Thyroid gland (tissue), 4 donors: ENCODE measurements around the gene C1orf159. TPM values are rescaled to one million over a fixed set of nuclear protein-coding genes. Genes with fewer than 3 reads are reported as not detected.
"Not testable (repeated sequence)": the region's sequence is repeated elsewhere in the genome, so short reads cannot be mapped to it uniquely, and the experiment has no call there.

Experiments used
- DNase-seq, 2 donors: peaks; one replicate each; pipeline ENCODE4 v3.0.0-alpha.2; 2019
- H3K27ac ChIP-seq, 3 donors: fragments of 200-600 bp; sonication (generic); 1 replicate in 2 of 3; 2 replicates in 1 of 3; pipeline ENCODE4 v1.5.1; 2016 to 2019; ENCODE audit warnings: mild to moderate bottlenecking in 1 of 3, moderate library complexity in 1 of 3
- H3K27me3 ChIP-seq: fragments of 200-600 bp; sonication (generic); one replicate; pipeline ENCODE4 v1.5.1; 2019
- H3K36me3 ChIP-seq, 2 donors: fragments of 200-600 bp; sonication (generic); one replicate each; pipeline ENCODE4 v1.5.1; 2016 to 2019
- H3K4me1 ChIP-seq, 2 donors: fragments of 200-600 bp; sonication (generic); one replicate each; pipeline ENCODE4 v1.5.1; 2017 to 2019
- H3K4me3 ChIP-seq, 3 donors: fragments of 200-600 bp; sonication (generic); replicated peaks in 1 of 3; 1 replicate in 2 of 3; 2 replicates in 1 of 3; pipeline ENCODE4 v1.5.1; 2016; ENCODE audit warnings: mild to moderate bottlenecking in 1 of 3
- H3K9me3 ChIP-seq: fragments of 200-600 bp; sonication (generic); one replicate; pipeline ENCODE4 v1.5.1; 2017
- POLR2A ChIP-seq, 2 donors: fragments of 450-650 bp; IDR thresholded peaks; one replicate each; pipeline ENCODE4 v1.6.1; 2017; ENCODE audit warnings: antibody characterized with exemption in 2 of 2, mild to moderate bottlenecking in 2 of 2, moderate library complexity in 1 of 2
- WGBS, 2 donors: methylation state at CpG; one replicate each; pipeline ENCODE4 v1.1.5; 2017; 5-methylcytosine and 5-hydroxymethylcytosine counted together
- intact Hi-C: fragments of 100-400 bp; cut with DNase I; formaldehyde crosslinking; loops from one replicate; pipeline ENCODE4 v1.15.1; 2023
- total RNA-seq, 4 donors: library from RNA; depleted of rRNA; stranded (reverse); fragments of >200 nt; gene quantifications; one replicate each; pipeline ENCODE4 v1.2.3, GENCODE V29; 2016
- TF ChIP-seq, protein P1 (sequence below), 6 experiments: fragments of 200-600 bp in 3 of 6; fragments of 450-650 bp in 3 of 6; sonication (generic) in 3 of 6; IDR thresholded peaks; one replicate each; pipeline ENCODE4 v1.5.1; 2016 to 2019; ENCODE audit warnings: antibody characterized with exemption in 6 of 6, mild to moderate bottlenecking in 2 of 6, inconsistent platforms in 1 of 6, moderate library complexity in 1 of 6

Gene C1orf159
- total RNA-seq, 4 donors from 2014 or later: 10.3 to 27.6 (median 19.6) TPM

DNA sequence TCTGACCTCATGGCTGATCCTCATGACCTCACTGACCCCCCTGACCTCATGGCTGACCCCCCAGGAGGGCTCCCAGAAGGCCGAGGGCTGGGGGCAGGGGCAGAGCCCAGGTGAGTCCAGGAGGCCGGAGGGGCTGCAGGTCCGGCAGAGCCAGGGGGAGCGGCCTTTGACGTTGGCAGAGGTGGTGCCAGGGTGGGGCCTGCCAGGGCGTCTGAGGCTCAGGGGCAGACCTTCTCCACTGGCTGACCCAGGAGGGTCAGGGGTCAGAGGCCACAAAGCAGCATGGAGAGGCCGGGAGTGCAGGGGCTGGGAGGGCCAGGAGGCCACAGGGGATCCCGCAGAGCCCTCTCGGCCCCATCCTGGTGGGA, 29.6 kb upstream of the C1orf159 start:
- no peaks in the 10 kb centered on the region for H3K27me3 ChIP-seq
- H3K36me3 ChIP-seq: no peaks in the 10 kb centered on the region
- WGBS, 2 donors: 90 to 92% methylated on average over 2 to 9 of the region's 9 CpGs
- no peaks in the 10 kb centered on the region for H3K4me1 ChIP-seq
- no peak for DNase-seq
- H3K27ac ChIP-seq: no peak overlapping the region
- H3K9me3 ChIP-seq: no peaks in the 10 kb centered on the region
- TF ChIP-seq POLR2A (IDR thresholded peaks at IDR 0.05): no peak
- H3K4me3 ChIP-seq: no peak overlapping the region
- intact Hi-C loops: no loop called here

DNA sequence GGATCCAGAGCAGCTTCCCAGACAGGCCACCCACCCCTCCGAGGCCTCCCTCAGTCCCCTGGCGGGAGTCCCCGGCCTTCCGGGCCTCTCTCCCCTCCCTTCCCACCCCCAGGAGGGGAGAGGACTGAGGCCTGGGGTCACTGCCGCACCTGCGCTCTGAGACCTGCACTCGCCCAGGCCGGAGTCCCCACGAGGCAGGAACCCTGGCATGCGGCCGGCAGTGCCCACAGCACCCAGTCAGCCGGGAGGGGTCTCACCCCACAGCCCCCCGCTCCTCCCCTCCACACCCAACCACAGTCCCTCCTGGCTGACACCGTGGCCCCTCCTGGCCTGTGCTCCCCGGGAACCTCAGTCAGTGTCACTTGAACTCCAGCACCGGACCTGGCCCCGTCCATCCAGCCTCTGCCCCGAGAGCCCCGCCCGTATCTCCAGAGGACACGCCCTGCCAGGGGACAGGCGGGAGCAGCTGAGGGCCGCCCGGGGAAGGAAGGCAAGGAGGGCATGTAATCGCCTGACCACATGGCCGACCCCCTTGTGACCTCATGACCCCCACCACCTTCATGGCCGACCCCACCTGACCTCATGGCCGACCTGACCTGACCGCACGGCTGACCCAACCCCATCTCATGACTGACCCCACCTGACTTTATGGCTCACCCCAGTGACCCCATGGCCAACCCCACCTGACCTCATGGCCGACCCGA, 29.1 kb upstream of the C1orf159 start:
- intact Hi-C loops: no loop called here
- TF ChIP-seq POLR2A (IDR thresholded peaks at IDR 0.05): no peak
- TF ChIP-seq, protein P1, sequence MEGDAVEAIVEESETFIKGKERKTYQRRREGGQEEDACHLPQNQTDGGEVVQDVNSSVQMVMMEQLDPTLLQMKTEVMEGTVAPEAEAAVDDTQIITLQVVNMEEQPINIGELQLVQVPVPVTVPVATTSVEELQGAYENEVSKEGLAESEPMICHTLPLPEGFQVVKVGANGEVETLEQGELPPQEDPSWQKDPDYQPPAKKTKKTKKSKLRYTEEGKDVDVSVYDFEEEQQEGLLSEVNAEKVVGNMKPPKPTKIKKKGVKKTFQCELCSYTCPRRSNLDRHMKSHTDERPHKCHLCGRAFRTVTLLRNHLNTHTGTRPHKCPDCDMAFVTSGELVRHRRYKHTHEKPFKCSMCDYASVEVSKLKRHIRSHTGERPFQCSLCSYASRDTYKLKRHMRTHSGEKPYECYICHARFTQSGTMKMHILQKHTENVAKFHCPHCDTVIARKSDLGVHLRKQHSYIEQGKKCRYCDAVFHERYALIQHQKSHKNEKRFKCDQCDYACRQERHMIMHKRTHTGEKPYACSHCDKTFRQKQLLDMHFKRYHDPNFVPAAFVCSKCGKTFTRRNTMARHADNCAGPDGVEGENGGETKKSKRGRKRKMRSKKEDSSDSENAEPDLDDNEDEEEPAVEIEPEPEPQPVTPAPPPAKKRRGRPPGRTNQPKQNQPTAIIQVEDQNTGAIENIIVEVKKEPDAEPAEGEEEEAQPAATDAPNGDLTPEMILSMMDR (IDR thresholded peaks at IDR 0.05): no peak
- H3K27me3 ChIP-seq: no peaks in the 10 kb centered on the region
- H3K36me3 ChIP-seq: no peaks in the 10 kb centered on the region
- no peak overlapping the region for H3K4me3 ChIP-seq
- WGBS, 2 donors: 90 to 91% methylated on average over 11 to 18 of the region's 32 CpGs
- no peaks in the 10 kb centered on the region for H3K4me1 ChIP-seq
- no peak overlapping the region for H3K27ac ChIP-seq
- H3K9me3 ChIP-seq: no peaks in the 10 kb centered on the region
- no peak for DNase-seq

GRCh38 chr1:1144122-1144842, 28.4 kb upstream of the C1orf159 start:
- H3K4me3 ChIP-seq: no peak overlapping the region
- no peaks in the 10 kb centered on the region for H3K36me3 ChIP-seq
- H3K27ac ChIP-seq: no peak overlapping the region
- TF ChIP-seq, protein P1 (IDR thresholded peaks at IDR 0.05): no peak
- no peak for TF ChIP-seq POLR2A (IDR thresholded peaks at IDR 0.05)
- H3K4me1 ChIP-seq: no peaks in the 10 kb centered on the region
- DNase-seq: no peak
- no peaks in the 10 kb centered on the region for H3K27me3 ChIP-seq
- WGBS, 2 donors: 54 to 56% methylated on average over 23 to 32 of the region's 42 CpGs
- intact Hi-C loops: no loop called here
- no peaks in the 10 kb centered on the region for H3K9me3 ChIP-seq

DNA sequence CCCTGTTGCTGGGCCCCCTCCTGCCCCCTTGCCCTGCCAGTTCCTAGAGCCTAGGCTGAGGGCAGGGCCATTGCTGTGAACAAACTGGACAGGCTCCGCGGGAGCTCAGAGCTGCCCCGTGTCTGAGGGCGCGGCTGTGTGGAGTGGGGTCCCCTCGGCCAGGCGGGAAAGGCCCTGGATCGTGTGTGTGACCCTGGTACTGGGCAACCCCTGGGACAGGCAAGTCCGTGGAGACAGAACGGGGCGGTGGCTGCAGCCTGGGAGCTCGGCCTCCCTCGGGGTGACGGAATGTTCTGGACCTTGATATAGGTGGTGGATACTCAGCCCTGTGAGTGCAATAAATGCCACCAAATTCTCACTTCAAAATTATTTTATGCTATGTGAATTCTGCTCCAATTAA, 27.7 kb upstream of the C1orf159 start:
- no peak for DNase-seq

DNA sequence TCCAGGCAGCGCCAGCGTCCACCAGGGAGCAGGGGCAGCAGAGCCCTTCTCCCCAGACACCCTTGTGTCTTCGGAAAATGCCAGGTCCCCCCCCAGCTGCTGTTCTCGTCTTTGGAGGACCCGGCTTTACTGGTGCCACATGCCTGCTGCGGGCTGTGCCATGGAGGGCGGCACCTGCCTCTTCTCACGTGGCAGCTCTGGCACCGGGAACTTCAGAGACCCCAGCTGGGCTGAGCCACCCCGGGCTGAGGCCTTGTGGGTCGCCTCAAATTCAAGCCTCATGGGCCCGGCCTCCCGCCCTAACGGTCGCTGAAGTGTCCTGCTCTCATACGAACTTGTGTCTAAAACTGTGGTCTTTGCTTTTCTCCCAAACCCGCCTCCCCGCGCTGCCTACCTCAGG, 27.0 kb upstream of the C1orf159 start:
- no peak for DNase-seq
- no peaks in the 10 kb centered on the region for H3K27me3 ChIP-seq
- WGBS, 2 donors: 86 to 90% methylated on average over 18 to 19 of the region's 19 CpGs
- no peaks in the 10 kb centered on the region for H3K36me3 ChIP-seq
- no peak overlapping the region for H3K4me3 ChIP-seq
- intact Hi-C loops: no loop called here
- TF ChIP-seq, protein P1 (IDR thresholded peaks at IDR 0.05): no peak
- TF ChIP-seq POLR2A (IDR thresholded peaks at IDR 0.05): no peak
- no peaks in the 10 kb centered on the region for H3K9me3 ChIP-seq
- H3K27ac ChIP-seq: no peak overlapping the region
- H3K4me1 ChIP-seq: no peaks in the 10 kb centered on the region

More for the DNA sequence above, 27.7 kb upstream of the C1orf159 start:
- WGBS, 2 donors: 90 to 91% methylated on average over 10 to 13 of the region's 14 CpGs
- H3K27ac ChIP-seq: no peak overlapping the region
- no peaks in the 10 kb centered on the region for H3K4me1 ChIP-seq
- H3K9me3 ChIP-seq: no peaks in the 10 kb centered on the region
- intact Hi-C loops: no loop called here
- no peaks in the 10 kb centered on the region for H3K27me3 ChIP-seq
- H3K4me3 ChIP-seq: no peak overlapping the region
- no peaks in the 10 kb centered on the region for H3K36me3 ChIP-seq
- TF ChIP-seq, protein P1 (IDR thresholded peaks at IDR 0.05): no peak
- no peak for TF ChIP-seq POLR2A (IDR thresholded peaks at IDR 0.05)

DNA sequence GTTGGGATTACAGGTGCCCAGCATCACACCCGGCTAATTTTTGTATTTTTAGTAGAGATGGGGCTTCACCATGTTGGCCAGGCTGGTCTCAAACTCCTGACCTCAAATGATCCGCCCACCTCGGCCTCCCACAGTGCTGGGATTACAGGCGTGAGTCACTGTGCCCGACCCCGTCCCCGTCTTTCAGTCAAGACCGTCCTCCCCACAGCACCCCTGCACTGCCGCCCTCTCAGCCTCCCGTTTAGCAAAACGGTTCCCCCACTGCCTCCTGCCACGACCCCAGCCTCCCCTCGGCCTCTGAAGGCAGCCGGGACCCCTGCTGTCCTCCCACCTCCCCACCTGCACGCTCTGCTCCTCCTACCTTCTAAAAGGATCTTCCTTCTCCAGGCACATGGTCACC, 26.5 kb upstream of the C1orf159 start:
- H3K4me3 ChIP-seq, H3K27ac ChIP-seq, H3K27me3 ChIP-seq, H3K4me1 ChIP-seq, H3K36me3 ChIP-seq, DNase-seq, H3K9me3 ChIP-seq, intact Hi-C loops: not testable (repeated sequence)
- WGBS, 2 donors: 65 to 70% methylated on average over 15 of the region's 15 CpGs
